Measurements from ENCODE around the gene SEC14L1.

- TF ChIP-seq EP300 (IDR thresholded peaks at IDR 0.05) (no peak), CTCF (IDR thresholded peaks at IDR 0.05) (no peak), POLR2A (IDR thresholded peaks at IDR 0.05) (no peak)
Observed at GRCh38 chr17:77145224-77145611, 4.4 kb downstream of the SEC14L1 start.
